ENCODE results near the gene MC2R. TPM values are rescaled to one million over a fixed set of nuclear protein-coding genes. Genes with fewer than 3 reads are reported as not detected.

The MC2R gene
- total RNA-seq, 1 donor from 2014 or later = not detected

GRCh38 chr18:13849791-13850190 is 65.5 kb downstream of the MC2R start:
- no peak overlapping the region for H3K9ac ChIP-seq

GRCh38 chr18:13836559-13836958 is 78.8 kb downstream of the MC2R start:
- TF ChIP-seq CTCF (IDR thresholded peaks at IDR 0.05) = no peak
- TF ChIP-seq EZH2phosphoT487 (IDR thresholded peaks at IDR 0.05) = no peak
- no peak for TF ChIP-seq EZH2 (IDR thresholded peaks at IDR 0.05)
- no peaks in the 10 kb centered on the region for H3K9me3 ChIP-seq (ENCODE audit: low read depth)
- no peak for DNase-seq (ENCODE audit: low spot score)
- no peaks in the 10 kb centered on the region for H3K27me3 ChIP-seq
- H2AFZ ChIP-seq (replicated peaks) = no peak overlapping the region
- no peak overlapping the region for H3K4me3 ChIP-seq
- Mint-ChIP-seq H3K27me3 (ENCODE audit: insufficient read depth, low read depth) (peaks cover 4% of the 10 kb centered on the region), H3K4me1 (no peaks in the 10 kb centered on the region), H3K36me3 (no peaks in the 10 kb centered on the region), H3K9me3 (no peaks in the 10 kb centered on the region), H3K4me3 (no peak overlapping the region), H3K27ac (no peak overlapping the region)
- H3K4me2 ChIP-seq = no peak overlapping the region
- no peaks in the 10 kb centered on the region for H3F3A ChIP-seq (ENCODE audit: low read depth)
- H3K36me3 ChIP-seq = no peaks in the 10 kb centered on the region
- H3K27ac ChIP-seq = no peak overlapping the region
- no peak overlapping the region for H3K9ac ChIP-seq
- no peaks in the 10 kb centered on the region for H4K20me1 ChIP-seq (ENCODE audit: low read depth)
- H3K79me2 ChIP-seq (ENCODE audit: low read depth) = no peaks in the 10 kb centered on the region
- no peaks in the 10 kb centered on the region for H3K4me1 ChIP-seq

More at GRCh38 chr18:13849791-13850190, 65.5 kb downstream of the MC2R start:
- H3K9me3 ChIP-seq (ENCODE audit: low read depth) = no peaks in the 10 kb centered on the region
- no peaks in the 10 kb centered on the region for H3K4me1 ChIP-seq
- Mint-ChIP-seq H3K36me3 (no peaks in the 10 kb centered on the region), H3K4me1 (no peaks in the 10 kb centered on the region), H3K27ac (no peak overlapping the region), H3K9me3 (peaks cover 20% of the 10 kb centered on the region), H3K27me3 (ENCODE audit: insufficient read depth, low read depth) (peaks cover 10% of the 10 kb centered on the region), H3K4me3 (no peak overlapping the region)
- no peak overlapping the region for H3K4me2 ChIP-seq
- no peak overlapping the region for H2AFZ ChIP-seq (replicated peaks)
- no peak overlapping the region for H3K27ac ChIP-seq
- H3K4me3 ChIP-seq = no peak overlapping the region
- H4K20me1 ChIP-seq (ENCODE audit: low read depth) = no peaks in the 10 kb centered on the region
- no peaks in the 10 kb centered on the region for H3K79me2 ChIP-seq (ENCODE audit: low read depth)
- H3K36me3 ChIP-seq = no peaks in the 10 kb centered on the region
- TF ChIP-seq CTCF (IDR thresholded peaks at IDR 0.05) (no peak), EZH2phosphoT487 (IDR thresholded peaks at IDR 0.05) (no peak), EZH2 (IDR thresholded peaks at IDR 0.05) (no peak)
- DNase-seq (ENCODE audit: low spot score) = no peak
- no peaks in the 10 kb centered on the region for H3F3A ChIP-seq (ENCODE audit: low read depth)
- H3K27me3 ChIP-seq = no peaks in the 10 kb centered on the region

GRCh38 chr18:13835202-13835601 is 80.1 kb downstream of the MC2R start:
- H3K4me3 Mint-ChIP-seq = no peak overlapping the region
- Histone ChIP-seq H3K79me2 (ENCODE audit: low read depth) (no peaks in the 10 kb centered on the region), H3K9ac (no peak overlapping the region), H3K4me2 (no peak overlapping the region), H3K4me3 (no peak overlapping the region), H3K4me1 (no peaks in the 10 kb centered on the region), H4K20me1 (ENCODE audit: low read depth) (no peaks in the 10 kb centered on the region), H3K27me3 (no peaks in the 10 kb centered on the region), H3K27ac (no peak overlapping the region), H3K9me3 (ENCODE audit: low read depth) (no peaks in the 10 kb centered on the region), H3F3A (ENCODE audit: low read depth) (no peaks in the 10 kb centered on the region), H2AFZ (replicated peaks) (no peak overlapping the region), H3K36me3 (no peaks in the 10 kb centered on the region)
- H3K27ac Mint-ChIP-seq = no peak overlapping the region
- no peaks in the 10 kb centered on the region for H3K9me3 Mint-ChIP-seq
- peak; percentile 22 for DNase-seq (ENCODE audit: low spot score)
- no peaks in the 10 kb centered on the region for H3K4me1 Mint-ChIP-seq
- H3K27me3 Mint-ChIP-seq (ENCODE audit: insufficient read depth, low read depth) = peaks cover 3% of the 10 kb centered on the region
- TF ChIP-seq EZH2phosphoT487 (IDR thresholded peaks at IDR 0.05) (no peak), EZH2 (IDR thresholded peaks at IDR 0.05) (no peak), CTCF (IDR thresholded peaks at IDR 0.05) (no peak)
- no peaks in the 10 kb centered on the region for H3K36me3 Mint-ChIP-seq

All from neural progenitor cell (in vitro differentiated cells).